Measurements from ENCODE around the gene PHOX2A. TPM values are rescaled to one million over a fixed set of nuclear protein-coding genes. Genes with fewer than 3 reads are reported as not detected.

PHOX2A gene
- total and polyA plus RNA-seq, 2 of the 13 experiments (the other 11 are each of a cell fraction or from before 2014, with no cell fraction given): not detected

GRCh38 chr11:72238492-72239312 lies 5.3 kb downstream of the PHOX2A start:
- intact Hi-C loops (cut with micrococcal nuclease; ENCODE audit: unreplicated experiment): loop anchor here (2.0 kb wide), 1 partner anchor 14 kb away; the partner anchor contains the start of gene INPPL1
- no peak for ATAC-seq

GRCh38 chr11:72238040-72238450 lies 5.9 kb downstream of the PHOX2A start:
- 90% methylated on average over 4 of the region's 16 CpGs for WGBS (ENCODE audit: low lambda C conversion rate)
- intact Hi-C loops (cut with micrococcal nuclease; ENCODE audit: unreplicated experiment): loop anchor here (2.0 kb wide), 1 partner anchor 13 kb away; the partner anchor contains the start of gene INPPL1
- FAIRE-seq: peak; percentile 37
- peak; percentile 31; the same call in 1 of the 2 replicates for TF ChIP-seq MAZ (IDR thresholded peaks at IDR 0.05; ENCODE audit: borderline replicate concordance, low read depth, low read length)
- no peak for TF ChIP-seq MAZ (CRISPR knock-in tag; IDR thresholded peaks at IDR 0.05; ENCODE audit: low read depth)
- no peak for TF ChIP-seq HOMEZ (CRISPR knock-in tag; IDR thresholded peaks at IDR 0.05; ENCODE audit: low read depth)
- peak; percentile 29; the same call in 1 of the 2 replicates for TF ChIP-seq ZNF687 (CRISPR knock-in tag; IDR thresholded peaks at IDR 0.05)
- TF ChIP-seq STAG1 (CRISPR knock-in tag; IDR thresholded peaks at IDR 0.05): peak; percentile 46
- no peak for TF ChIP-seq CBFB (CRISPR knock-in tag; IDR thresholded peaks at IDR 0.05)
- peak; percentile 28 for TF ChIP-seq RBFOX2 (IDR thresholded peaks at IDR 0.05; ENCODE audit: low read depth, low read length)
- peak; percentile 44 for TF ChIP-seq AGO2 (optimal IDR thresholded peaks at IDR 0.05; ENCODE audit: low read depth, low read length)

More at GRCh38 chr11:72238492-72239312, 5.3 kb downstream of the PHOX2A start:
- H3K9me3 ChIP-seq (ENCODE audit: low read length): no peaks in the 10 kb centered on the region
- peaks cover 6 to 18% of the 10 kb centered on the region in 2 experiments; a peak in 4 of 5 replicates for H3K36me3 ChIP-seq (replicated peaks in 1 of 2; ENCODE audit: control insufficient read depth in 1 of 2, insufficient read depth in 2 of 2, low read length in 2 of 2)
- no peak for DNase-seq (ENCODE audit: low spot score)
- peaks cover 17% of the 10 kb centered on the region for H3K4me1 ChIP-seq (ENCODE audit: insufficient read depth, low read length)
- H3K79me2 ChIP-seq (ENCODE audit: insufficient read depth, low read length): no peaks in the 10 kb centered on the region
- in situ Hi-C loops (cut with HindIII; ENCODE audit: extremely low pct_ligation_motif_present, low pct_unique_long_range_greater_than_20kb): no loop called here
- no peak overlapping the region for H3K4me3 ChIP-seq (replicated peaks in 1 of 3; ENCODE audit: insufficient read depth in 1 of 3, low read depth in 2 of 3, low read length in 3 of 3)
- ChIA-PET POLR2A (interaction anchor here (1.0 kb wide), 1 partner anchor 192 kb away, joined by 4 read pairs; no protein-coding TSS in a partner anchor), CTCF (ENCODE audit: low intra/inter-chr PET ratio, low total read pairs) (no interaction called here)
- WGBS (ENCODE audit: low lambda C conversion rate): 94% methylated on average over 28 of the region's 28 CpGs
- no peaks in the 10 kb centered on the region for H4K20me1 ChIP-seq (ENCODE audit: insufficient read depth, low read length)
- peak; percentile 56; the same call in 1 of the 2 replicates for TF ChIP-seq RFX1 (IDR thresholded peaks at IDR 0.05)
- no peak for TF ChIP-seq KAT7 (CRISPR knock-in tag; IDR thresholded peaks at IDR 0.05; ENCODE audit: borderline replicate concordance)
- TF ChIP-seq SRF (IDR thresholded peaks at IDR 0.05; ENCODE audit: low read depth, low read length): peak; percentile 6; the same call in 1 of the 2 replicates
- no peak overlapping the region for H3K4me2 ChIP-seq (ENCODE audit: low read depth, low read length)
- no peak overlapping the region for H2AFZ ChIP-seq (ENCODE audit: low read length)
- H3K27ac ChIP-seq (ENCODE audit: extremely low read length, insufficient read depth, low read length): no peak overlapping the region
- FAIRE-seq: no peak
- H3K9ac ChIP-seq (ENCODE audit: insufficient read depth, low read depth, low read length): no peak overlapping the region
- no TSS peak for BruUV-seq (replicated peaks)
- H3K27me3 ChIP-seq (ENCODE audit: control insufficient read depth in 1 of 2, insufficient read depth in 2 of 2, low read length in 2 of 2): peaks cover 2 to 35% of the 10 kb centered on the region in 2 experiments; a peak in 4 of 5 replicates

More at GRCh38 chr11:72238040-72238450, 5.9 kb downstream of the PHOX2A start:
- DNase-seq (ENCODE audit: low spot score) (peak; percentile 47), ATAC-seq (peak; percentile 63)
- Histone ChIP-seq H3K36me3 (replicated peaks in 1 of 2; ENCODE audit: control insufficient read depth in 1 of 2, insufficient read depth in 2 of 2, low read length in 2 of 2) (peaks cover 8 to 25% of the 10 kb centered on the region in 2 experiments; a peak in 4 of 5 replicates), H3K4me2 (ENCODE audit: low read depth, low read length) (no peak overlapping the region), H3K9ac (ENCODE audit: insufficient read depth, low read depth, low read length) (no peak overlapping the region), H3K79me2 (ENCODE audit: insufficient read depth, low read length) (no peaks in the 10 kb centered on the region), H3K27me3 (ENCODE audit: control insufficient read depth in 1 of 2, insufficient read depth in 2 of 2, low read length in 2 of 2) (peaks cover 2 to 30% of the 10 kb centered on the region in 2 experiments; a peak in 4 of 5 replicates), H4K20me1 (ENCODE audit: insufficient read depth, low read length) (no peaks in the 10 kb centered on the region), H3K4me3 (replicated peaks in 1 of 3; ENCODE audit: insufficient read depth in 1 of 3, low read depth in 2 of 3, low read length in 3 of 3) (no peak overlapping the region), H3K4me1 (ENCODE audit: insufficient read depth, low read length) (peaks cover 17% of the 10 kb centered on the region), H3K9me3 (ENCODE audit: low read length) (no peaks in the 10 kb centered on the region), H3K27ac (ENCODE audit: extremely low read length, insufficient read depth, low read length) (no peak overlapping the region), H2AFZ (ENCODE audit: low read length) (no peak overlapping the region)
- no TSS peak for BruUV-seq (replicated peaks)
- in situ Hi-C loops (cut with HindIII; ENCODE audit: extremely low pct_ligation_motif_present, low pct_unique_long_range_greater_than_20kb): no loop called here
- POLR2A ChIA-PET: interaction anchor here (0.6 to 1.0 kb wide), 2 partner anchors 158 to 193 kb away, joined by 4 read pairs; no protein-coding TSS in a partner anchor
- CTCF ChIA-PET (ENCODE audit: low intra/inter-chr PET ratio, low total read pairs): no interaction called here
